ENCODE data around the gene GADD45G.

Gene GADD45G

GRCh38 chr9:89604729-89605464 is at the start of gene GADD45G:
Gene GADD45G (plus strand): TSS chr9:89605012. CDS start chr9:89605122, 110 bp downstream.
- peaks cover 24 to 49% (median 36%) of the 10 kb centered on the region in 11 experiments for H3K27me3 ChIP-seq
- H3K9ac ChIP-seq = peak within 1 kb of the TSS; percentile 47 to 83 (median 73)
- peaks cover 0 to 26% (median 13%) of the 10 kb centered on the region in 11 experiments; a peak in 11 of 22 replicates for H4K20me1 ChIP-seq
- peaks cover 34 to 49% (median 45%) of the 10 kb centered on the region in 10 experiments for H3K4me1 ChIP-seq
- peak within 1 kb of the TSS in 10 of 11 experiments; percentile 37 to 72 (median 62); a peak in 18 of 22 replicates for H3K27ac ChIP-seq
- peak within 1 kb of the TSS; percentile 97 to 100 (median 99) for H3K4me2 ChIP-seq
- no peaks in the 10 kb centered on the region for H3K9me3 ChIP-seq (replicated peaks in 1 of 11)
- no peaks in the 10 kb centered on the region for H3K36me3 ChIP-seq
- no peak for TF ChIP-seq Cebpa-rat (IDR thresholded peaks at IDR 0.05)
- peak within 1 kb of the TSS; percentile 64 to 78 (median 70) for H3K4me3 ChIP-seq

GRCh38 chr9:89555036-89555415 is 49.8 kb upstream of the GADD45G start:
- H3K27me3 ChIP-seq = 0 out of 22 replicates have a peak, but pooled peaks cover 0 to 4% (median 0%) of the 10 kb centered on the region in 11 experiments
- peak overlapping the region in 2 of 11 experiments; percentile 75 to 76; a peak in 2 of 22 replicates for H3K27ac ChIP-seq
- H3K36me3 ChIP-seq = no peaks in the 10 kb centered on the region
- peak overlapping the region in 1 of 11 experiments; percentile 4; a peak in 3 of 22 replicates for H3K9ac ChIP-seq
- peaks cover 40 to 58% (median 51%) of the 10 kb centered on the region in 10 experiments for H3K4me1 ChIP-seq
- no peak for TF ChIP-seq Cebpa-rat (IDR thresholded peaks at IDR 0.05)
- H4K20me1 ChIP-seq = 0 out of 22 replicates have a peak, but pooled peaks cover 0 to 5% (median 0%) of the 10 kb centered on the region in 11 experiments
- H3K9me3 ChIP-seq (replicated peaks in 1 of 11) = no peaks in the 10 kb centered on the region
- no peak overlapping the region for H3K4me3 ChIP-seq
- peak overlapping the region; percentile 76 to 94 (median 84) for H3K4me2 ChIP-seq

GRCh38 chr9:89555451-89556375 is 49.1 kb upstream of the GADD45G start:
- Histone ChIP-seq H3K4me1 (peaks cover 40 to 63% (median 50%) of the 10 kb centered on the region in 10 experiments), H3K4me2 (peak overlapping the region; percentile 76 to 94 (median 84)), H3K36me3 (no peaks in the 10 kb centered on the region), H3K9me3 (replicated peaks in 1 of 11) (no peaks in the 10 kb centered on the region), H3K4me3 (0 out of 20 replicates have a peak overlapping the region, but pooled peaks of 1 of the 10 experiments have one; percentile 29), H3K9ac (peak overlapping the region in 7 of 11 experiments; percentile 2 to 52 (median 12); a peak in 5 of 22 replicates), H3K27ac (peak overlapping the region in 9 of 11 experiments; percentile 29 to 76 (median 51); a peak in 17 of 22 replicates), H3K27me3 (0 out of 22 replicates have a peak, but pooled peaks cover 0 to 4% (median 0%) of the 10 kb centered on the region in 11 experiments), H4K20me1 (0 out of 22 replicates have a peak, but pooled peaks cover 0 to 5% (median 0%) of the 10 kb centered on the region in 11 experiments)
- TF ChIP-seq Cebpa-rat (IDR thresholded peaks at IDR 0.05) = no peak

GRCh38 chr9:89558196-89558899 is 46.5 kb upstream of the GADD45G start:
- no peaks in the 10 kb centered on the region for H3K9me3 ChIP-seq (replicated peaks in 1 of 11)
- no peak for TF ChIP-seq Cebpa-rat (IDR thresholded peaks at IDR 0.05)
- H3K4me2 ChIP-seq = peak overlapping the region; percentile 38 to 80 (median 60); a peak in 21 of 22 replicates
- H3K4me1 ChIP-seq = peaks cover 43 to 82% (median 64%) of the 10 kb centered on the region in 10 experiments
- 0 out of 22 replicates have a peak, but pooled peaks cover 0 to 4% (median 0%) of the 10 kb centered on the region in 11 experiments for H3K27me3 ChIP-seq
- H3K4me3 ChIP-seq = no peak overlapping the region
- H3K36me3 ChIP-seq = no peaks in the 10 kb centered on the region
- H3K9ac ChIP-seq = no peak overlapping the region
- H4K20me1 ChIP-seq = 0 out of 22 replicates have a peak, but pooled peaks cover 0 to 5% (median 0%) of the 10 kb centered on the region in 11 experiments
- H3K27ac ChIP-seq = no peak overlapping the region

- TF ChIP-seq Cebpa-rat (IDR thresholded peaks at IDR 0.05) = no peak
- 0 out of 22 replicates have a peak, but pooled peaks cover 0 to 5% (median 0%) of the 10 kb centered on the region in 11 experiments for H4K20me1 ChIP-seq
- no peak overlapping the region for H3K4me3 ChIP-seq
- H3K36me3 ChIP-seq = no peaks in the 10 kb centered on the region
- 0 out of 22 replicates have a peak, but pooled peaks cover 0 to 4% (median 0%) of the 10 kb centered on the region in 11 experiments for H3K27me3 ChIP-seq
- H3K9ac ChIP-seq = no peak overlapping the region
- H3K9me3 ChIP-seq (replicated peaks in 1 of 11) = no peaks in the 10 kb centered on the region
- H3K4me1 ChIP-seq = peaks cover 40 to 82% (median 61%) of the 10 kb centered on the region in 10 experiments
- peak overlapping the region in 1 of 11 experiments; percentile 19; a peak in 1 of 22 replicates for H3K4me2 ChIP-seq
- no peak overlapping the region for H3K27ac ChIP-seq
Measured at GRCh38 chr9:89558948-89559347, 45.9 kb upstream of the GADD45G start.

GRCh38 chr9:89562186-89562814 is 42.5 kb upstream of the GADD45G start:
- no peak overlapping the region for H3K4me3 ChIP-seq
- peaks cover 8 to 61% (median 33%) of the 10 kb centered on the region in 10 experiments; a peak in 19 of 20 replicates for H3K4me1 ChIP-seq
- H3K27ac ChIP-seq = no peak overlapping the region
- H3K27me3 ChIP-seq = 0 out of 22 replicates have a peak, but pooled peaks cover 0 to 4% (median 0%) of the 10 kb centered on the region in 11 experiments
- no peaks in the 10 kb centered on the region for H3K36me3 ChIP-seq
- no peak for TF ChIP-seq Cebpa-rat (IDR thresholded peaks at IDR 0.05)
- peak overlapping the region in 9 of 11 experiments; percentile 32 to 86 (median 69); a peak in 17 of 22 replicates for H3K4me2 ChIP-seq
- peaks cover 0 to 4% (median 0%) of the 10 kb centered on the region in 11 experiments; a peak in 2 of 22 replicates for H3K9me3 ChIP-seq (replicated peaks in 1 of 11)
- H3K9ac ChIP-seq = no peak overlapping the region
- H4K20me1 ChIP-seq = no peaks in the 10 kb centered on the region

GRCh38 chr9:89563571-89564345 is 41.1 kb upstream of the GADD45G start:
- Histone ChIP-seq H3K4me2 (peak overlapping the region in 6 of 11 experiments; percentile 28 to 86 (median 72); a peak in 9 of 22 replicates), H3K9ac (no peak overlapping the region), H3K27ac (no peak overlapping the region), H3K4me1 (peaks cover 0 to 48% (median 22%) of the 10 kb centered on the region in 10 experiments; a peak in 16 of 20 replicates), H3K27me3 (no peaks in the 10 kb centered on the region), H3K4me3 (no peak overlapping the region), H3K9me3 (replicated peaks in 1 of 11) (peaks cover 0 to 18% (median 13%) of the 10 kb centered on the region in 11 experiments; a peak in 17 of 22 replicates), H3K36me3 (no peaks in the 10 kb centered on the region), H4K20me1 (no peaks in the 10 kb centered on the region)
- TF ChIP-seq Cebpa-rat (IDR thresholded peaks at IDR 0.05) = no peak
